OCI-LY1 (cell line): ENCODE results near the gene RASD2.

ENCODE experiments used
- H2AFZ ChIP-seq: fragments of 200-600 bp; sonication (generic), shearing (Covaris generic); 2 replicates; pipeline ENCODE4 v1.6.0; 2014; ENCODE audit warnings: antibody characterized with exemption, mild to moderate bottlenecking, low read length
- H3F3A ChIP-seq: fragments of 200-600 bp; sonication (generic), shearing (Covaris generic); 2 replicates; pipeline ENCODE4 v1.6.0; 2014; ENCODE audit warnings: mild to moderate bottlenecking, antibody characterized with exemption, low read length, moderate library complexity; ENCODE audit not compliant: insufficient read depth
- H3K27ac ChIP-seq: fragments of 200-600 bp; sonication (generic); 2 replicates; pipeline ENCODE4 v1.5.1; 2014; ENCODE audit warnings: low read length, mixed run types, mild to moderate bottlenecking, low read depth; ENCODE audit not compliant: poor library complexity, severe bottlenecking
- H3K27me3 ChIP-seq: fragments of 200-600 bp; sonication (generic); 2 replicates; pipeline ENCODE4 v1.6.0; 2014; ENCODE audit warnings: antibody characterized with exemption, mild to moderate bottlenecking, low read length, moderate library complexity; ENCODE audit not compliant: insufficient read depth
- H3K36me3 ChIP-seq: fragments of 200-600 bp; sonication (generic); 2 replicates; pipeline ENCODE4 v1.6.1; 2014; ENCODE audit warnings: mild to moderate bottlenecking, antibody characterized with exemption, low read length, moderate library complexity, mixed read lengths; ENCODE audit not compliant: insufficient read depth
- H3K4me1 ChIP-seq: fragments of 200-600 bp; sonication (generic); 2 replicates; pipeline ENCODE4 v1.5.1; 2014; ENCODE audit warnings: mild to moderate bottlenecking, low read length, moderate library complexity; ENCODE audit not compliant: insufficient read depth, severe bottlenecking
- H3K4me2 ChIP-seq: fragments of 200-600 bp; sonication (generic), shearing (Covaris generic); 2 replicates; pipeline ENCODE4 v1.6.1; 2014; ENCODE audit warnings: low read length
- H3K4me3 ChIP-seq: fragments of 200-600 bp; sonication (generic); 2 replicates; pipeline ENCODE4 v1.5.1; 2014; ENCODE audit warnings: low read length, low read depth, mild to moderate bottlenecking, mixed read lengths; ENCODE audit not compliant: poor library complexity, severe bottlenecking
- H3K79me2 ChIP-seq: fragments of 200-600 bp; shearing (Covaris generic); 2 replicates; pipeline ENCODE4 v1.6.1; 2016; ENCODE audit warnings: mixed run types, low read length, mixed read lengths; ENCODE audit not compliant: insufficient read depth
- H3K9ac ChIP-seq: fragments of 200-600 bp; sonication (generic), shearing (Covaris generic); 2 replicates; pipeline ENCODE4 v1.6.1; 2014; ENCODE audit warnings: mild to moderate bottlenecking, low read length, mixed read lengths
- H3K9me2 ChIP-seq: fragments of 200-600 bp; sonication (generic), shearing (Covaris generic); 2 replicates; pipeline ENCODE4 v1.6.1; 2014; ENCODE audit warnings: low read depth, mild to moderate bottlenecking, low read length, mixed read lengths
- H3K9me3 ChIP-seq: fragments of 200-600 bp; shearing (Covaris generic); 2 replicates; pipeline ENCODE4 v1.6.1; 2014; ENCODE audit warnings: low read length, mixed read lengths
- H4K20me1 ChIP-seq: fragments of 200-600 bp; sonication (generic), shearing (Covaris generic); 2 replicates; pipeline ENCODE4 v1.6.0; 2016; ENCODE audit warnings: mild to moderate bottlenecking, low read length; ENCODE audit not compliant: insufficient read depth
- CTCF ChIP-seq: fragments of 200-600 bp; sonication (generic), shearing (Covaris generic); IDR thresholded peaks from 2 replicates; pipeline ENCODE4 v1.5.1; 2017; ENCODE audit warnings: mild to moderate bottlenecking, antibody characterized with exemption, low read length, moderate library complexity, mixed read lengths
- EZH2 ChIP-seq: fragments of 200-600 bp; sonication (generic), shearing (Covaris generic); IDR thresholded peaks from 2 replicates; pipeline ENCODE4 v1.8.0; 2017; ENCODE audit warnings: borderline replicate concordance, mixed run types, mild to moderate bottlenecking, antibody characterized with exemption, low read length, moderate library complexity, mixed read lengths

RASD2 gene

GRCh38 chr22:35576671-35577070 is 36.0 kb downstream of the RASD2 start:
- Histone ChIP-seq H3K79me2 (no peaks in the 10 kb centered on the region), H3F3A (no peaks in the 10 kb centered on the region), H3K27me3 (no peaks in the 10 kb centered on the region; the same call in 1 of the 2 replicates), H3K9me2 (no peaks in the 10 kb centered on the region), H2AFZ (no peak overlapping the region), H3K4me1 (no peaks in the 10 kb centered on the region), H3K36me3 (no peaks in the 10 kb centered on the region), H3K9me3 (no peaks in the 10 kb centered on the region), H4K20me1 (no peaks in the 10 kb centered on the region), H3K9ac (no peak overlapping the region), H3K27ac (no peak overlapping the region), H3K4me3 (no peak overlapping the region), H3K4me2 (no peak overlapping the region)
- no peak for TF ChIP-seq CTCF
- no peak for TF ChIP-seq EZH2

GRCh38 chr22:35577799-35578659 is 37.4 kb downstream of the RASD2 start:
- H3K4me2 ChIP-seq, result no peak overlapping the region
- no peaks in the 10 kb centered on the region for H3K79me2 ChIP-seq
- TF ChIP-seq CTCF (no peak), EZH2 (no peak)
- H3K9me3 ChIP-seq, result no peaks in the 10 kb centered on the region
- H4K20me1 ChIP-seq, result no peaks in the 10 kb centered on the region
- H3K9ac ChIP-seq, result no peak overlapping the region
- no peaks in the 10 kb centered on the region for H3F3A ChIP-seq
- H3K27me3 ChIP-seq, result no peaks in the 10 kb centered on the region; the same call in 1 of the 2 replicates
- H3K4me3 ChIP-seq, result no peak overlapping the region
- no peak overlapping the region for H3K27ac ChIP-seq
- H3K4me1 ChIP-seq, result no peaks in the 10 kb centered on the region
- no peak overlapping the region for H2AFZ ChIP-seq
- H3K9me2 ChIP-seq, result no peaks in the 10 kb centered on the region
- H3K36me3 ChIP-seq, result no peaks in the 10 kb centered on the region

- Histone ChIP-seq H3K4me2 (no peak overlapping the region), H3K36me3 (no peaks in the 10 kb centered on the region)
- no peak for TF ChIP-seq CTCF
- TF ChIP-seq EZH2, result no peak
Observed at GRCh38 chr22:35578836-35579575, 38.4 kb downstream of the RASD2 start.

More at GRCh38 chr22:35578836-35579575, 38.4 kb downstream of the RASD2 start:
- Histone ChIP-seq H3K27me3 (no peaks in the 10 kb centered on the region; the same call in 1 of the 2 replicates), H4K20me1 (no peaks in the 10 kb centered on the region), H3K9me3 (no peaks in the 10 kb centered on the region), H3K79me2 (no peaks in the 10 kb centered on the region), H3K4me3 (no peak overlapping the region), H2AFZ (no peak overlapping the region), H3K4me1 (no peaks in the 10 kb centered on the region), H3K9me2 (no peaks in the 10 kb centered on the region), H3K27ac (no peak overlapping the region), H3K9ac (no peak overlapping the region), H3F3A (no peaks in the 10 kb centered on the region)
